ENCODE data around the gene OR9A2.

- TF ChIP-seq CTCF (IDR thresholded peaks at IDR 0.05): no peak
- TF ChIP-seq EP300 (IDR thresholded peaks at IDR 0.05): no peak
These were observed 24.0 kb downstream of the OR9A2 start for GRCh38 chr7:143002898-143003297.
